Gastrocnemius medialis (tissue), 4 donors: Measurements from ENCODE around the gene TP53I13.

Experiments
- CTCF ChIP-seq, 5 experiments: fragments of 450-650 bp in 3 of 5; fragments of 200-600 bp in 2 of 5; sonication (generic) in 2 of 5; IDR thresholded peaks in 4 of 5; conservative IDR thresholded peaks in 1 of 5; 1 replicate in 4 of 5; 2 replicates in 1 of 5; pipeline ENCODE4 v1.5.1; 2016 to 2019; ENCODE audit warnings: antibody characterized with exemption in 5 of 5, mild to moderate bottlenecking in 3 of 5, moderate library complexity in 3 of 5
- POLR2A ChIP-seq, 2 donors: fragments of 450-650 bp; IDR thresholded peaks; one replicate each; pipeline ENCODE4 v1.6.1; 2017; ENCODE audit warnings: antibody characterized with exemption in 2 of 2, mild to moderate bottlenecking in 2 of 2, moderate library complexity in 2 of 2

GRCh38 chr17:29573558-29573869 lies 5.0 kb downstream of the TP53I13 start:
- no peak for TF ChIP-seq POLR2A (IDR thresholded peaks at IDR 0.05)
- TF ChIP-seq CTCF (IDR thresholded peaks at IDR 0.05 in 4 of 5, conservative IDR thresholded peaks at IDR 0.05 in 1 of 5), result no peak
